ENCODE data around the gene BLOC1S1.

- TF ChIP-seq POLR2A (IDR thresholded peaks at IDR 0.05; ENCODE audit: low read length) = no peak
- no peak for TF ChIP-seq GATA1 (IDR thresholded peaks at IDR 0.05; ENCODE audit: low read depth, low read length)
Measured at GRCh38 chr12:55723516-55724225, 7.8 kb downstream of the BLOC1S1 start.
